HG03442 (cell line): ENCODE results near the gene EDNRB.

Experiments used
- ATAC-seq: cut with Tn5 transposase; IDR thresholded peaks from one replicate; pipeline ENCODE4 v1.9.1; 2021; ENCODE audit warnings: mild to moderate bottlenecking, moderate library complexity; ENCODE audit not compliant: unreplicated experiment

EDNRB gene

GRCh38 chr13:77846173-77846572, 72.5 kb downstream of the EDNRB start:
- peak; percentile 72 for ATAC-seq
